Esophagus mucosa (tissue), 1 donor: Measurements from ENCODE around the gene SMYD3. TPM values are rescaled to one million over a fixed set of nuclear protein-coding genes. Genes with fewer than 3 reads are reported as not detected.
"Not testable (repeated sequence)": the region's sequence is repeated elsewhere in the genome, so short reads cannot be mapped to it uniquely, and the experiment has no call there.

Experiments
- ATAC-seq: fragments of 200-7000 bp; cut with Tn5 transposase; one replicate; pipeline ENCODE4 v1.9.1; 2020
- total RNA-seq: library from RNA; stranded (reverse); gene quantifications from one replicate; pipeline ENCODE4 v1.2.4, GENCODE V29; 2023
- donor health status: DM: yes; HTN: yes; CAD: no.

SMYD3 gene
- total RNA-seq, 1 donor from 2014 or later, result 6.9 TPM

DNA sequence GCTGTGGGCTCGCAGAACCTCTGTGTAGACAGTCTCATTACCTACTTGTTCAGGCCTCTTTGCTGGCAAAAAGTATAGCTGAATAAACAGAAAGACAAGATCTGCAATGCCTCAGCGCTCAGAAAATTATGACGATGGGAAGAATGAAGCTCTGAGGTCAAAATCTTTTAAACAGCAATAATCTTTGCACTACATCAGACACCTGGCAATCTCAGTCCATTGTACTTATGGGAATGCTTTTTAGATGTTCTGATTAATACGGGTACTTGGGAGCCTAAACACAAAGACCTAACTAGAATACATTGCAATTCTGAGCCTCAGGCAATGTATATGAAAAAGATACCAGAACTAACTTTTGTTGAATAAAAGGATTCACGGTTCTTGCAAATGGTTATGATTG lies 410.7 kb downstream of the SMYD3 start:
- ATAC-seq, result no peak

DNA sequence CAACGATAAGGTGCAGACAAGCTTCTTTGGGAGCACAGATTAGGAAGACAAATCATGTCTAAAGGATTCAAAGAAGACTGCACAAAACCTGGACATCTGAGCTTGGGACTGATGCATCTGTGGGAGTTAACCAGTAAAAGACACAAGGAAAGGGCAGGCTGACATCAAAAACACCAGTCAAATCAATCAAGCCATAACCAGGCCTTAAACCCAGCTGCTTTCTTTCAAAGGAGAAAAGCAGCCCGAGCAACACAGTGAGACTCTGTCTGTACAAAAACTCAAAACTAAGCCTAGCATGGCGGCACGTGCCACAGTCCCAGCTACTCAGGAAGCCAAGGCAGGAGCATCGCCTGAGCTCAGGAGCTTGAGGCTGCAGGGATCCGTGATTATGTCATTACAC lies 411.6 kb downstream of the SMYD3 start:
- ATAC-seq, result no peak

DNA sequence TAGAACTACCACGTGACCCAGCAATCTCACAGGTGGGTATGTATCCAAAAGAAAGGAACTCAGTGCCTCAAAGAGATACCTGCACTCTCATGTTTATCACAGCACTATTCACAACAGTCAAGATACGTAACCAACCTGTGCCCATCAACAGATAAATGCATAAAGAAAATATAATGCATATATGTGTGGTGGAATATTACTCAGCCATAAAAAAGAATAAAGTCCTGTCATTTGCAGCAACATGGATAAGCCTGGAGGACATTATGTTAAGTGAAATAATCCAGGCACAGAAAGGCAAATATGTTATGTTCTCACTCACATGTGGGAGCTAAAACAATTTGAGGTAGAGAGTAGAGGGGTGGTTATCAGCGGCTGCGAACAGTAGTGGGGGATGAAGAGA lies 413.8 kb downstream of the SMYD3 start:
- ATAC-seq, result no peak

DNA sequence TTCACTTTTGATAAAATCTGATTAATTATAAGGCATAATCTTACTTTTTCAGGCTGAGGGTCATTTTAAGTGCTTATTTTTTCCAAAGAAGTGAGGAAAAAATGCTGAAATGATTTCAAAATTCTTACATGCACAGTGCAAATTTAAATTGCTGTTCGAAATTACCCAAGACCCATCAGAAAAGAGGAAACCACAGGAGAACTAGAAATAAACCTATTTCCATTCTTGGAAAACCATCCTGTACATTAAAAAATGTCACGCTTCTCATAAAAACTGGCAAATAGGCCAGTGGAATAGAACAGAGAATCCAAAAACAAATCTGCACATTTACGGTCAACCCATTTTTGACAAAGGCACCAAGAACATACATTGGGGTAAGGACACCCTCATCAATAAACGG lies 414.9 kb downstream of the SMYD3 start:
- ATAC-seq, result no peak

DNA sequence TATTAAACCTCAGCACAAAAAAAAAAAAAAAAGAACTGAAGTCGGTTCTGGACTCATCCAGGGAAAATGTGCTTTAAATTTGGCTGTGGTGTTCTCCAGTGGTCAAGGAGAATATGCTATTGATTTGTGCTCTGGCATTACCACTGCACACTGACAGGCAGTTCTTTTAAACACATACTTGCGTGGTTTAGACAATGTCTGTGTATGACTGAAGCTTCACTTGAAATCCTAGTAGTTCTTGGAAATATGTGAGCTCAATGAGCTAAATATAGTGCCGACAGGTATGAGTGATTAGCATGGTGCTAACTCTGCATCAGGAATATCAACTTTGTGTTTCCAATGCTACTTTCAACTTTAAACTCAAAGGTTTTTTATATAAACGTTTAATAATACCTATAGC lies 415.6 kb downstream of the SMYD3 start:
- ATAC-seq, result no peak

DNA sequence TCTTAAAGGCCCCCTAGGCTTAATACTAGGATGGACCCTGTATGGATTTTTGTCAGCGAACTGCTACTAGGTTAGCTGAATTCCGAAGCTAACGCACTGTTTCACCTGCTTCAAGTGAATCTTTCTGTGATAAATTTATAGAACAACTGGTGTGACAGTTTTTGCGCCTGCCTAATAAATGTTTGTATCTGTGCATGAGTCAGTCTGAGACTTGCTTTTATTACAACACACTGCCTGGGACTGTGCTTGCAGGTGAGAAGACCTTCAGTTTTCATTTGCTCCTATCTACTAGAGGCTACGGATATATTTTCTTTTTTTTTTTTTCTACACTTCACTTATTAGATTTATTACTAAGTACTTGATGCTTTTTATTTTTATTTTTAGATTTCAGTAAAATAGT lies 420.9 kb downstream of the SMYD3 start:
- ATAC-seq, result no peak

DNA sequence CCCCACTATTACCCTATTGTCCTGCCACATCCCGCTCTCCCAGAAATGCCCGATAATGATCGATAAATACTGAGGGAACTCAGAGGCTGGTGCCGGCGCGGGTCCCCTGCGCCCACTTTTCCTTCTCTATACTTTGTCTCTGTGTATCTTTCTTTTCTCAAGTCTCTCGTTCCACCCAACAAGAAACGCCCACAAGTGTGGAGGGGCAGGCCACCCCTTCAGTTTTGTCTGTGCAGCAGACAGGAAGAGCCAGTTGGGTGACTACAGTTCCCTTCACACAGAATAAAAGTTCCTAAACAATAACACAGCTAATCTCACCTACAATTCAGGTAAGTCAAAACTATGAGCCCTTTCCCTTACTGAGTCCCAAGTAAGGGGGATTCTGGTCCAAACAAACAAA lies 423.7 kb downstream of the SMYD3 start:
- ATAC-seq, result no peak

DNA sequence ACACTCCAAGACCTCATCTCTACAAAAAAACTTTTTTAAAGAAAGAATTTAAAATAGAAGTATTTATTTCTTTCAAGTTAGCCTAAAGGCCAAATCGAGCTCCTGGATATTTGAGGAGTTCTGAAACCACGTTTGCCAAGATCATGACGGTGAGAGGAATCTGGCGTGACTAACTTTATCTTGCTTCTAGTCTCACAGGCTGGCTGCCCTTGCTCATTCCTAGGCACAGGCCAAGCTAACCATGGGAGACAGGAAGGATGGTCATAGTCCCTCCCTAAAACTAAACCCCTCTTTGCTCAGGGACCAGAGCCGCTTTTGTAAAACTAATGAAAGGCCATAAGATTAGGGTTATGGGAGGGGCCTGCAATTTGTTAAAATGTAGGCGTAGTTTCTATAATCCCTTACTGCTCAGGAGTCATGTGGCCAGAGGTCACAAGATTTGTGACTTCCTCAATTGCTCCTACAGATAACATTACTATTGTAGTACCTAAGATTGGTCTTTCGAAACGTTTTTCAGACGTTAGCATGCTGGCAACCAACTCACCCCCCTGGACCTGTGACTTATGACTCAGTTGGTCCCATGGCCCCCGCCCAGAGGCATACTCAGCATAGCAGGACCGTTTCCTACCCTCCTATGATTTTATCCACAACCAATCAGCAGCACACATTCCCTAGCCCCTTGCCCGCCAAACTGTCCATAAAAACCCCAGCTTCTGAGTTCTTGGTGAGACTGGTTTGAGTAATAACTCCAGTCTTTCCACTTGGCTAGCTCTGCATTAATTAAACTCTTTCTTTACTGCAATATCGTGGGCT lies 425.0 kb downstream of the SMYD3 start:
- ATAC-seq, result no peak

DNA sequence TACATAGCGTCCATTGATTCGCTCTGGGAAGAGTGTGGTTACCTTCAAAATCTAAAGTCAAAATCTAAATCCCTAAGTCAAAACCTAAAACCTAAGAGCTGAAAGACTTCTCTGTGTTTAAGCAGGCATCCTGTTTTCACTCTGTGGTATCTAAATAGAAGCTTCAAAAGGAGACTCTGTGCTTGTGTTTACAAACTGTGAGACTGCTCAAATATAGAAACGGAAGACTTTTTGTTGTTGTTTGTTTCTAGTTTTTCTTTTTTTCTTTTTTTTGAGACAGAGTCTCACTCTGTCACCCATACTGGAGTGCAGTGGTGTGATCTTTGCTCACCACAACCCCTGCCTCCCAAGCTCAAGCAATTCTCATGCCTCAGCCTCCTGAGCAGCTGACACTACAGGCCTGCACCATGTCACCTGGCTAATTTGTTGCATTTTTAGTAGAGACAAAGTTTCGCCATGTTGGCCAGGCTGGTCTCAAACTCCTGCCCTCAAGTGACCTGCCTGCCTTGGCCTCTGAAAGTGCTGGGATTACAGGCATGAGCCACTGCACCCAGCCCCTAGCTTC lies 425.9 kb downstream of the SMYD3 start:
- no peak for ATAC-seq

DNA sequence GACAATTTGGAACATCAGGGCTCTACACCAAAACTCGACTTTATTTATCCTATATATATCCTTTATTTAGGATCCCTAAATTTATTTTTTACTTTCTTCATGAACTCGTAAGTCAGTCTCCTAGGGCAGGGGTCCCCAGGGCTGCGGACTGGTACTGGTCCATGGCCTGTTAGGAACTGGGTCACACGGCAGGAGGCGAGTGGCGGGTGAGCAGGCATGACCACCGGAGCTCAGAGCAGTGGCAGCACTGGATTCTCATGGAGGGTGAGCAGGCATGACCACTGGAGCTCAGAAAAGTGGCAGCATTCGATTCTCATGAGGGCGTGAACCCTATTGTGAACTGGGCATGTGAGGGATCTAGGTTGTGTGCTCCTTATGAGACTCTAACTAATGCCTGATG lies 427.0 kb downstream of the SMYD3 start:
- no peak for ATAC-seq

DNA sequence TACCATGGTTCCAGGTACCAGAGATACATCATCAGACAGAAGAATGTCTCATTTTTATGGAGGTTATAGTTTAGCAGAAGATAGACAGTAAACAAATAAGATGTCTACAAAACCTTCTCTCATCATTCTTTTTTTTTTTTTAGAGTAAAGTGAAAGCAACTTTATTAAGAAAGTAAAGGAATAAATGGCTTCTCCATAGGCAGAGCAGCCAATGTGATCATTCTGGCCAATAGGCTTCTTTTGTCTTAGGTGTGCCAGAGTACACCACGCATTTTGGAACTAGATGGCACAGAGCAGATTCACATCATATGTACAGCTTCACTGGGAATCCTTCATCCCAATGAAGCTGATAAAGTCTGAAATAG lies 428.2 kb downstream of the SMYD3 start:
- no peak for ATAC-seq

DNA sequence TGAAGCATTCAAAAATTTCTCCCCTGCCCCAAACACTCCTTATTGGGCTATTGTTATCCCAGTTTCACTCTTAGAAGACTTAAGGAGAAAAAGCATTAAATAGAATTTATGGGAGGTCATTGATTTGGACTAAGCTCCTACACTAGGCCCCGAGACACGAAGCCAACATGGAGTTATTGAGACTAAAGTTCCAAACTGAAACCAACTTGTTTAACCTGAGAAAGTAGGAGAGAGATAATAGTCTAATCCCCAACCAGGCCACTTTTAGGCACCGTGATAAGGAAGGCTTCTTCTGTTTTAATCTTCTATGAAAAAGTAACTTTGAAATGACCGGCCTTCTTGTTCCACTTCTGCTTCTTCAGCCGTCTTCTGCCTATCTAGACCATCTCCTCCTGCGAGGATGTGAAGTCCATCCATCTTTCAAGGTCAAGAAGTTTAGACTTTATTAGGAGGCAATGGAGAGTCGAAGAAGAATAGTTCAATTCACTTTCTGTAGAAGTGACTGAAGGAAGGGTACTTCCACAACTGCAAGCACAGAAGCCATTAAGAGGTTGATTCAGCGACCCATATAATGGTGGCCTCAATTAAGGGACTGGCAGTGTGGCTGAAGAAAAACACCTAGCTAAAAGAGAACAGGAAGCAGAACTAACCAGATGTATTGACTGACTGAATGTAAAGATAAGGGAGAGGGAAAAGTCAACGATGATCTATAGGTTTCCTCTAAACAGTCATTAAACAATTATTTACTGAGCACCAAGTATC lies 428.8 kb downstream of the SMYD3 start:
- ATAC-seq, result no peak

DNA sequence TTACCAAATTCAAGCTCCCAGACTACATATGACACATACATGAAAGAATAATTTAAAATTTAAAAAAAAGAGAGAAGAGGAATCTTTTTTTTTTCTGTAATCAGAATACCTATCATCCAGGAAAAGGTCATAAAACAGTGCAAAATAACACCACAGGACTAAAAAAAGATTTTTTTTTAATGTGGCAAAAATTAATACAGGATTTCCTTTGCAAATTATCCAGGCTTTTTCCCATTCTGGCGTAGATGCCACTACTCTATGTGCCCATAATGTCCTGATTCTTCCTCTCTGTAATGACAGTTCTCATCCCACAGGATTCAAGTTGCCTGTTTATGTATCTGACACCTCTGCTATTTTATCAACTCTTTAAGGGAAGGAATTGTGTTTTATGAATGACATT lies 429.6 kb downstream of the SMYD3 start:
- ATAC-seq, result no peak

DNA sequence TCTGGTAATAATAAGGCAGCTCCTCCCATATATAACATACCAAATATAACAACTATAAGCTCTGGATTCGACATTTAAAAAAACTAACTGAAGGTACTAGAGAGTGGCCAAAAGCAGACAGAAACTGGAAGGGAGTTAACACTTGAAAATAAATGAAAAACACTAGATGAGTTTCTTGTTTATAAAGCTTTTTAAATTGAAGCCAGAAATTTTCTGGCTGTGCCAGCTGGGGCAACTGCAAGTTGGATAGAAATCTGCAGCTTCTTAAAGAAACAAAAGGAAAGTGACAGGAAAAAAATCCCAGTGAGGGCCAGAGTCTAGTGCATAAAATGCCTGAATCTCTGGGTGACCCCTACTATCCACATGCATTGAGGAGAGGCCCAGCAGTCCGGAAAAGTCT lies 432.7 kb downstream of the SMYD3 start:
- no peak for ATAC-seq

DNA sequence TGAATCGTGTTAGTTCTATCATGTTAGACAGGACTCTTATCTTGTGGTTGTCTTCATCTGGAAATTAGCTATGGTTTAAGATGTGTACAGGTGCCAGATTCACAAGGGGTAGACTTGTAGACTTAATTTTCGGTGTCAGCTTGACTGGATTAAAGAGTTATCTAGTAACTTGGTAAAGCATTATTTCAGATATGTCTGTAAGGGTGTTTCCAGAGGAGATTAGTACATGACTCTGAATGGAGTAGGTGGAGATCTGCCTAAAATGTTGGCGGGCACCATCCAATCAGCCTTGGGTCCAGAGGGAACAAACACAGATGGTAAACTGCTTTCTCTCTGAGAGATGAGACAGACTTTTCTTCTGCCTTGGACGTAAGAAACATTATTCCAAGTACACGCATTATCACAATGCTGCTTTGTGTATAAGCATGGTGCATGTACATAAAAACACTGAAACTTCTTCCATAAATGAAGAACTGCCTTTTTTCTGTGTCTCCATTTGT lies 434.6 kb downstream of the SMYD3 start:
- ATAC-seq, result no peak

DNA sequence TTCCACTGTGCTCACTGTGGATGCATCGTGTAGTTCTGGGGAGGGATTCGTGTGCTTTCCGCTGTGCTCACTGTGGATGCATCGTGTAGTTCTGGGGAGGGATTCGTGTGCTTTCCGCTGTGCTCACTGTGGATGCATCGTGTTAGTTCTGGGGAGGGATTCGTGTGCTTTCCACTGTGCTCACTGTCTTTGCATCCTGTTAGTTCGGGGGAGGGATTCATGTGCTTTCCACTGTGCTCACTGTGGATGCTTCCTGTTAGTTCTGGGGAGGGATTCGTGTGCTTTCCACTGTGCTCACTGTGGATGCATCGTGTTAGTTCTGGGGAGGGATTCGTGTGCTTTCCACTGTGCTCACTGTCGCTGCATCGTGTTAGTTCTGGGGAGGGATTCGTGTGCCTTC lies 435.1 kb downstream of the SMYD3 start:
- ATAC-seq, result not testable (repeated sequence)

DNA sequence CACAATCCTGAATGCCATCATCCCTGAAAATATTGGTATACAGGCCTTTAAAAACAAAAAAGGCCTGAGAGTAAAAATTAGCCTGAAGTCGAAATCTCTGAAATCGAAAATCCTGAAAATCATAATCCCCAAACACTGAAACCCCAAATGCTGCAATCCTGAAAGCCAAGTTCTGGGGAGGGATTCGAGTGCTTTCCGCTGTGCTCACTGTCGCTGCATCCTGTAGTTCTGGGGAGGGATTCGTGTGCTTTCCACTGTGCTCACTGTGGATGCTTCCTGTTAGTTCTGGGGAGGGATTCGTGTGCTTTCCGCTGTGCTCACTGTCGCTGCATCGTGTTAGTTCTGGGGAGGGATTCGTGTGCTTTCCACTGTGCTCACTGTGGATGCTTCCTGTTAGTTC lies 435.5 kb downstream of the SMYD3 start:
- not testable (repeated sequence) for ATAC-seq

DNA sequence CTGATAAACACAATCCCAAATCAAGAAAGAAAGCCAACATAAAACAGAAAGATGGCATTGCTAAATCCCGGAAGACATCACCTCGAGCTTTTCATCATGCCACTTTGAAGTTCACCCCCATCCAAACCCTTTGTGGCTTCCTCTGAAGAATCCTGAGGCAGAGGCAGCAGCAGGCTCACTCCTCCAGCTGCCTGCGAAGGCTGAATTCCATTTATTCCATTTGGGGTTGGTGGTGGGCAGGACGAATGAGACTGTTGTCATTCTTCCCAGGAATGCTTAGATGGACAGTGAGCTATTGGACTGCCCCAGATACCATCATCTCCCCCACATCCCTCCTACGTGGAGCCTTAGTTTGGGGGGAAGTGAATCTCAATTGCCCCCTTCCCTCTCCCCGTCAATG lies 437.5 kb downstream of the SMYD3 start:
- no peak for ATAC-seq

DNA sequence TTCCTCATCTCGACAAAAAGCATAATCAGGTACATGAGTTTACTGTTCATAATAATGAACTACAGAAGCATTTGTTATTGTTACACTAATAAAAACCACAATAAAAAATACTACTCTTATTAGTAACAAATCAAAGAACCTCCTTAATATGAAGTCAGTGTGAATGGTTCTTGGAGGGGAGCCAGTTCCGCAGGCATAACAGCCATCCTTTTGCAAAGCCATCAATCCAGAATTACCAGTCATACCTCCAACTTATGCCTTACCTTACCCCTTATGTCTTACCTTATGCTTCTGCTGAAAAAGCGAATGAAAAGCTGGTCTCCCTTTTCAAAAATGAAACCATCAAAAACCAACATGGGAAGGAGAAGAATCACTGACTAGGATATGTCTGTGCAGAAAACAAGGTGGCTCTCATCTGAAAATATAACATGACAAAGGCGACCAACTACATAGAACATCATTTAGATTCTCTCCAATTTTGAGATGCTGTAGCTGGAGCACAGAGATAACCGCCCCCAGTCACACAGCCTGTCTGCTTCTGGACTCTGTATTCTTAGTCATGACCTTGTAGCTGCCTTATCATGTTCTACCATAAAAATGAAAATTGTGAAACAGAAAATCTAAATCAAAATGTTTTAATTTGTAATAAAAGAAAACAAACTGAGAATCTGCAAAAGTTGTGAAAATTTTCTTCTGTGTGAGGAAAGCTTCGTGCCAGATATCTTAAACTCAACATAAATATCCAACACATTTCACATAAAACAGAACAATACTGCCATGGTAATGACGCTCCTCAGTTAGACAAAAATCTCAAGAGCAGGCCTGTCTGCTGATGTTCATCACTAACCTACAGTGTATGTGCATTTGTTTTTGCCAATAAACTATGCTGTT lies 438.2 kb downstream of the SMYD3 start:
- ATAC-seq, result peak; percentile 75

DNA sequence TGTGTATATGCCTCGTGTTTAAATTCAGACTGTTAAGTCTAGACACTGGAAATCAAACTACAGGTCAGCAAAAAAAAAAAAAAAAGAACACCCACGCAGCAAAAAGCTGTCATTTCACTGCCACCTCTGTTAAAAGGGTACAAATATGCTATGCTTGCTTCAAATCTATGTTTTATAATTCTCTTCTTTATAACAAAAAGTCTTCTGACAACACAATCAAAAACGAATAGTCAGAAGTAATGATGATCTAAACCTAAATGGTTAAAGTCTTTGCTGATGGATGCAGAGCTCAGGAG lies 438.9 kb downstream of the SMYD3 start:
- no peak for ATAC-seq

DNA sequence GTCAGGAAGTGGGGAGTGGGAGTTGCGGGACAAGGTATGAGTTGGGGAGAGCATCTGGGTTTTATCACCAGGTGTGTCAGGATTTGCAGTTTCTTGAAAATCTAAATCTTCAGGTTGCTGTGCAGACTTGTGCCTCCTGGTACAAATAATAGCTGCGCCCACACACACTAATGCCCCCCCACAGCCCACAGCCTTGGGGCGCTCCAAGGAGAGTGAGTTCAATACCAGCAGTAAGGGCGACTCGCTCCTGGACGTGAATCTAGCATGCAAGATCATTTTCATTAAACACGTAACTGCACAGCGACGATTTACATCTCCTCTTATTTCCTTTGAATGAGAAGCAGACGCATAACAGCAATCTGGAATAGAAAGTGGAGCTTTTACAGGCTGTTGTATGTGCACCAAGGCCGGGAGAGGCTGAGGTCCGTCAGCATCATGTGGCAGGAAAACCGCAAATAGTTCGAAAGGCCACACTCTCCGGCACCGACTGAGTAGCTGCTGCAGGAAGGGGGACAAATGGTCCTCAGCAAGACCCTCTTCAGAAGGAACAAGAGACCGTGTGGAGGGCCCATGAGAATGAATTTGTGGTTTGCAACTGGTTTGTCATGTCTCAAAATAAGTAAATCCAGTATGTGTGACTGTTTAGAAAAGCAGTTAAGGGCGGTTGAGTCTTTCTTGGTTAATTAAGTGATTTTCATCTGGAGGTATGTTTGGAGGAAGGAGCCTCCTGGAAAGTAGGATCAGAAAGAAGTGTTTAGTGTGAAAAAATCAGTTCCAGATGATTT lies 439.5 kb downstream of the SMYD3 start:
- no peak for ATAC-seq

DNA sequence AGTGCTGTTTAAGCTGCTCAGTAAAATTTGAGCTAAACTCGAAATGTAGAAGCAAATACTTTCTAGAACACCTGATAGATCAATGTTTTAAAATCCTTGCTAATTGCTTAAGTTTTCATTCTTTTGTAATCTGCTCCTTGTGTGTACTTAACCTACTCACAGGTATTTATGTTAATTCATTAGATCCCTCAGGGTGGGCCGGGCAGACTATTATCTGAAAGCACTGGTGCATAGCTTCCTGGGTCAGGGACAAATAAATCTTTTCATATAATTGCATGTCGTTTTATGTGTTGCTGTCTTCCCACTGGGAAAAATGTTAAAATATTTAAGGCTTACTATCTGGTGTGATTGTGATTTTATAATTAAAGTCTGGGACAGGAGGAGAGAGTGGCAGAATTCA lies 440.5 kb downstream of the SMYD3 start:
- ATAC-seq, result no peak
